Posterior cingulate gyrus (tissue), 11 donors: ENCODE results near the gene FSD2.
"Not testable (repeated sequence)": the region's sequence is repeated elsewhere in the genome, so short reads cannot be mapped to it uniquely, and the experiment has no call there.

Experiments
- DNase-seq, 10 donors: peaks; one replicate each; pipeline versions ENCODE4 v3.0.0 to v3.0.0-alpha.2; 2020 to 2021; ENCODE audit warnings: mixed read lengths in 3 of 10
- intact Hi-C: fragments of 100-400 bp; cut with DNase I; formaldehyde crosslinking; loops from one replicate; pipeline ENCODE4 v1.15.1; 2023

FSD2 gene

GRCh38 chr15:82832601-82833361, 26.9 kb upstream of the FSD2 start:
- intact Hi-C loops = no loop called here

GRCh38 chr15:82831894-82832600, 26.2 kb upstream of the FSD2 start:
- DNase-seq = no peak

More at GRCh38 chr15:82832601-82833361, 26.9 kb upstream of the FSD2 start:
- DNase-seq = peak in 1 of 10 donors; percentile 82

GRCh38 chr15:82830427-82831173, 24.7 kb upstream of the FSD2 start:
- intact Hi-C loops = no loop called here

More at GRCh38 chr15:82831894-82832600, 26.2 kb upstream of the FSD2 start:
- intact Hi-C loops = no loop called here

DNA sequence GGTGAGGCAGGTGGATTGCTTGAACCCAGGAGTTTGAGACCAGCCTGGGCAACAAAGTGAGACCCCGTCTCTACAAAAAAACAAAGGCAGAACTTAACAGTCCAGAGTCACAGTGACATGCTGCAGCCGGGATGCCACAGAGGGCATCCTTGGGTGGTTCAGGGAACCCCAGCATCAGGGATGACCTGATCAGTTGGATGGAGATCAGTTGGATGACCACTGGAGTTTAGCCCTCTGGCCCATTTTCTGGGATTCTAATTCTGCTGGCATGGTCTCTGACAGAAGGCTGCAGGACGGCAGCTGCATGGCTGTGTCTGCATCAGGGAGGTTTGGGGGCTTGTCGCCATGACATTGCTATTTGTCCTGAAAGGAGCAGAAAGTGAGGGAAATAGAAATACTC, 23.4 kb upstream of the FSD2 start:
- DNase-seq = peak in 1 of 10 donors; percentile 44
- intact Hi-C loops = no loop called here

More at GRCh38 chr15:82830427-82831173, 24.7 kb upstream of the FSD2 start:
- peak in 1 of 10 donors; percentile 61 for DNase-seq

DNA sequence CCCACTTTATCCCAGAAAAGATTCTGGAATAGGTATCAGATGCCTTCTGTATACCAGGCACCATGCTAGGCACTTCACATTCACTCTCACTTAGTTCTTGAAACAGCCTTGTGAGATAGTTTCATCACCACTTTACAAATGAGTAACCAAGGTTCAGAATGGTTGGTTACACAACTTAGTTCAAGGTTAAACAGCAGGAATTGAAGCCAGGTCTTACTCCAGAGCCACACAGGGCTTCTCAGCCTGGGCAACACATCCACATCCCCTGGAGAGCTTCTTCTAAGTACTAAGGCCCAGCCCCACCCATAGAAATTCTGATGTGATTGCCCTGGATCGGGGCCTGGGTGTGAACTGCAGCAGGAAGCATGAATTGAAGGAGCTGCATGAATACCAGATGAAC, 22.2 kb upstream of the FSD2 start:
- intact Hi-C loops = no loop called here
- no peak for DNase-seq

DNA sequence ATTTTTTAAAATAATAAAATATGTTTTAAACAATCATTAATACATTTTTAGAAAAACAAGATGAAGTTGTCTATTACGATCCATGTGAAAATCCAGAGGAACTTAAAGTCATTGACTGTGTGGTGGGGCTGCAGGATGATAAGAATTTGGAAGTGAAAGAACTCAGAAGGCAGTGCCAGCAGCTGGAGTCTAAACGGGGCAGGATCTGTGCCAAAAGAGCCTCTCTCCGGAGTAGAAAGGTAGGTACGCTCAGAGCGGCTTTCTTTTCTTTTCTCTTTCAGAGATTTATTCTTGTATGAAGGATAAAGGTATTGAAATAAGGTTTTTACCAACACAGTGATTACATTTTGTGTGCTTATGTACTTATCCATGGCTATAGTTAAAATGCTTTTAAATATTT, 17.2 kb upstream of the FSD2 start:
- no peak for DNase-seq
- intact Hi-C loops = no loop called here

GRCh38 chr15:82821851-82822250, 16.0 kb upstream of the FSD2 start:
- DNase-seq, intact Hi-C loops: not testable (repeated sequence)

DNA sequence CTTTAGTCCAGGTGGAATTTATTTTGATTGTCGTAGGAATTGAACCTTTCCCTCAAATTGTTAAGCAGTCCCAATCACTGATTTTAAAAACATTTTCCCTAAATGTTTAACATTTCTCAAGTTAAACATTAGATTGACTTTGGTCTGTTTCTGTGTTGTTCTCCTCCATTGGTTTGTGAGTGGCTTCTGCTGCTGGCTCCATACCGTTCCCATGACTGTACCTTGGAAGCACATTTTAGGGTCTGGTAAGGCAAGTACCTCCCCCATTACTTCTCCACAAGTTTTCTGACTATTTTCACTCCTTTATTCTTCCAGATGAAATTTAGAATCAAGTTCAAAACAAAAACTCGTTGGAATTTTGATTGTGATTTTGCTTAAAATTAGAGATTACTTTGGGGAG, 15.5 kb upstream of the FSD2 start:
- intact Hi-C loops, DNase-seq: not testable (repeated sequence)

- DNase-seq = no peak
- intact Hi-C loops = no loop called here
Observed at GRCh38 chr15:82820128-82820527, 14.3 kb upstream of the FSD2 start.

DNA sequence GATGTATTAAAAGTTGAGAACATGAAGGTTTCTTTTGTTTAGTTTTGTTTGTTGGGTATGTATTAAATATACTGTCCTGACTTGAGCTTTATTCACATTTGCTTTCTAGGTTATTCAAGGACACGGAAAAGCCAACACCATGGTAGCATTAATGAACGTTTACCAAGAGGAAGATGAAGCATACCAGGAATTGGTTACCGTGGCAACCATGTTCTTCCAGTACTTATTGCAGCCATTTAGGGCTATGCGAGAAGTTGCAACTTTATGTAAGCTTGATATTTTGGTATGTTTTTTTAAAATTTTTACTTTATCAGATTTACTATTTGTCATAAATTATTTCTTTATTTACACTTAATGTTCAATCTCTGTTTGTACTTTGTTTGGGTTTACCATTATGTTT, 7.1 kb upstream of the FSD2 start:
- intact Hi-C loops = no loop called here
- no peak for DNase-seq

GRCh38 chr15:82810890-82811426, 5.1 kb upstream of the FSD2 start:
- intact Hi-C loops = loop anchor here (2.0 kb wide), 1 partner anchor 60 kb away; no protein-coding TSS in a partner anchor
- no peak for DNase-seq

DNA sequence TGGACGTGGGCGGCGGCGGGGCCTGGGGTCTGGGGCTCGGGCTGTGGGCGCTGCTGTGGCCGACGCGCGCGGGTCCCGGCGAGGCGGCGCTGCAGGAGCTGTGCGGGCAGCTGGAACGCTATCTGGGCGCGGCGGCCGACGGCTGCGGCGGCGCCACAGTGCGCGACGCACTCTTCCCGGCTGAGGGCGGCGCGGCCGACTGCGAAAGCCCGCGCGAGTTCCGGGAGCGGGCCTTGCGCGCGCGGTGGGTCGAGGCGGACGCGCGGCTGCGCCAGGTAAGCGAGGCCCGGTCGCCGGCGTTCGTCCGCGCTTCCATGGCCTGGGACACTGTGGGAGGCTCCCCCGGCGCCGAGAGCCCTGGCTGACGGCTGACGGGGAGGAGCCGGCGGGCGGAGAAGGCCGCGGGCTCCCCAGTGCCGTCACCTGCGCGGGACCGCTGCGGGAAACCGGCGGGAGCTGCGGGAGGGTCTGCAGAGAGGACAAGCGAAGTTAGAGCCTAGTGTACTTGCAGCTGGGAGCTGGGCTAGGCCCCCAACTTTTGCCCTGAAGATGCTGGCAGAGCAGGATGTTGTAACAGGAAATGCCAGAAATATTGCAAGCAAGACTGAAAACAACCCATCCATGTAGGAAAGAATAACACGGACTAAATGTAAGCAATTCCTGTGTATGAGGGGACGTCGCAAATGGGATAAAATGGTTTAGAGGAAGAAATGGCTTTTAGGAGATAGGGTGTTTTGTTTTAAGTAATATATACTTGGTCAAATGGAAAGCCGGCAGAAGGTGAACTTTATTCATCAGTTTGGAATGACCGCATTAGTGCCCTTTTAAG, 4.4 kb upstream of the FSD2 start:
- intact Hi-C loops = loop anchor here (2.0 kb wide), 1 partner anchor 59 kb away; no protein-coding TSS in a partner anchor
- peak in 4 of 10 donors; percentile 23 to 91 (median 60) for DNase-seq

DNA sequence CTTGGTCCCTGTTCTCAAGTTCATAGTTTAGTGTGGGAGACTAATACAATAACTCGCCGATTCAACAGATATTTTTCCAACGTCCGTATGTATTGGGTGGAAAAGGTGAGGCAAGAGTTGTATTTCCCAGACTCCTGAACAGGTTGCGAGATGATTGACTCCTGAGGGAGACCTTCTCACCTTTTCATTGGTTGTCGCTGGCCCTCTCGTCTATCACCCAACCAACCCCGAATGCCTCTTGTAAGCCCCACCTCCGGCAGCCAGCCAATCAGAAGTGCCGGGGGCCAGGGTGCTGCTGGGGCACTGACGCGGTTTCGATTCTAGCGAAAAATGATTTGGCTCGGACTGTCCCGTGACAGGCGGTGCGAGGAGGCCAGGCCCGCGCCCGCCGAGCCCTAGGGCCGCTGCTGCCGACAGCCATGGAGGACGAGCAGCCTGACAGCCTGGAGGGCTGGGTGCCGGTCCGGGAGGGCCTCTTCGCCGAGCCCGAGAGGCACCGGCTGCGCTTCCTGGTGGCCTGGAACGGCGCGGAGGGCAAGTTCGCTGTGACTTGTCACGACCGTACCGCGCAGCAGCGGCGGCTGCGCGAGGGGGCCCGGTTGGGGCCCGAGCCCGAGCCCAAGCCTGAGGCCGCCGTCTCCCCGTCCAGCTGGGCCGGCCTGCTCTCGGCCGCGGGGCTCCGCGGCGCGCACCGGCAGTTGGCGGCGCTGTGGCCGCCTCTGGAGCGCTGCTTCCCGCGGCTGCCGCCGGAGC, 3.6 kb upstream of the FSD2 start, which contains the start of gene WHAMM:
Gene WHAMM (plus strand): TSS at position 321 of the 753 bp plus-strand sequence. CDS start 99 bp downstream, at position 420.
- intact Hi-C loops = loop anchor here (2.0 to 10.0 kb wide), 4 partner anchors 59 to 275 kb away; partner anchors contain the start of genes C15orf40 and CPEB1
- DNase-seq = peak; percentile 96 to 100 (median 99)

DNA sequence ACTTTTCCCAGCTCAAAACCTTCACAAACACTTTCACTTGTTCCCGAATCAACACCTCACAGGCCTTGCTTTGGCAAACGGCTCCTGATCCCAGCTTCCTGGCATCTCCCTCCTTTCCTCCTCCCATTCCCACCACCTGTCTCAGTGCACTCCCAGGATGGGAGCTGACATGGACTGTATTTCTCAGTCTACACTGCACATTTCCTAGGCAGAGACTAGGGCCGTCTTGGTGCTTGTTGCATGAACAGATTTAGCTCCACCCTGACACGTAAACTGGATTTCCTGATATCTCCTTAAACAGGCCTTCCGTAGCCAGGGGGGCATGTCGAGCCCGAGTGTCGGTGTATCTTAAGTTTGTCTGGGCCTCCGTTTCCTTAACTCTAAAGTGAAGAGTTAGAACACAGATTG, 2.8 kb upstream of the FSD2 start:
- DNase-seq = no peak
- intact Hi-C loops = loop anchor here (5.0 to 10.0 kb wide), 3 partner anchors 161 to 274 kb away; partner anchors contain the start of genes C15orf40 and CPEB1

- intact Hi-C loops = loop anchor here (5.0 to 10.0 kb wide), 3 partner anchors 161 to 273 kb away; partner anchors contain the start of genes C15orf40 and CPEB1
- no peak for DNase-seq
Observed at GRCh38 chr15:82807920-82808633, 2.2 kb upstream of the FSD2 start.

GRCh38 chr15:82804575-82804949, 1.3 kb downstream of the FSD2 start:
- no peak for DNase-seq
- intact Hi-C loops = loop anchor here (10.0 kb wide), 1 partner anchor 270 kb away; no protein-coding TSS in a partner anchor

- intact Hi-C loops = loop anchor here (10.0 kb wide), 1 partner anchor 269 kb away; no protein-coding TSS in a partner anchor
- no peak for DNase-seq
Observed at GRCh38 chr15:82803793-82804574, 1.9 kb downstream of the FSD2 start.
